Measurements from ENCODE around the gene SYNM.
"Not testable (repeated sequence)": the region's sequence is repeated elsewhere in the genome, so short reads cannot be mapped to it uniquely, and the experiment has no call there.

Gene SYNM

GRCh38 chr15:99105514-99106341 is 848 bp downstream of the SYNM start:
- DNase-seq (ENCODE audit: low read depth), result peak; percentile 47

- DNase-seq (ENCODE audit: low read depth), result no peak
Measured at GRCh38 chr15:99106417-99107220, 1.7 kb downstream of the SYNM start.

DNA sequence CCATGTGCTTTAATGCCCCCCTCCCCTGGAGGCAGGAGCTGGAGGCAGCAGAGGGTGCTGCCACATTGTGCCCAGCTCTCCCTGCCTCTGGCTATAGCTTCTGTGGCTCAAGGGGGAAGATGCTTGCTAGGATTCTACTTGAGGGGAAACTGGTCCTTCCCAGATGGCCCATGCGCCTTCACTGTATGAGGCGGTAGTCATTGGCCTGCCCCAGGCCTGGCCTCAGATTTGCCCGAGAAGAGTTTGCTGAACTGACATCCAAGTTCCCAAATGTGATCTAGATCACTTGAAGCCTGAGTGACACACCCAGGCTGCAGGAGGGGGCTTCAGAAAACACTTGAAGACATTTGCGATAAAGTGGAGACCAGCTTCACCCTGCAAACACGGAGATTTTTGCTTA is 4.1 kb downstream of the SYNM start:
- no peak for DNase-seq (ENCODE audit: low read depth)

DNA sequence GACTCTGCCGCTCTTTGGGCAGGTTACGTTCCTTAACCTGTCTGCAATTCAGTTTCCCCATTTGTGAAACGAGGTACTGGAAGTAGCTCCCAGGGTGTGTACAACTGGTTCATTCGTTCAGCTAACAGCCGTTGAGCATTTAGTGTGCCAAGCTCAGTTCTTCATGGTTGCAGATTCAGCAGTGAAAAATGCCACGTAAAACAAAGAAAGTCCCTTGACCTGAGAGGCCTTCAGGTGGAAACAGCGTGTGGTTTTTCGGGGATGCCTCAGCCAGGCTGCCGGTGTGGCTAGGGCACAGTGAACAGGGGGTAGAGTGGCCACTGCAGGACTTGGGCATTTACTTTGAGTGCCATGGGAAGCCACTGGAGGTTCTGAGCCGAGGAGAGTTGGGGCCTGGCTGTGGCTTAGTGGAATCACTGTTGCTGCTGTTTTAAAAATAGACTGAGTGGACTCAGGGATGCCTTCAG is 4.7 kb downstream of the SYNM start:
- no peak for DNase-seq (ENCODE audit: low read depth)

- no peak for DNase-seq (ENCODE audit: low read depth)
Measured at GRCh38 chr15:99110093-99110492, 5.2 kb downstream of the SYNM start.

DNA sequence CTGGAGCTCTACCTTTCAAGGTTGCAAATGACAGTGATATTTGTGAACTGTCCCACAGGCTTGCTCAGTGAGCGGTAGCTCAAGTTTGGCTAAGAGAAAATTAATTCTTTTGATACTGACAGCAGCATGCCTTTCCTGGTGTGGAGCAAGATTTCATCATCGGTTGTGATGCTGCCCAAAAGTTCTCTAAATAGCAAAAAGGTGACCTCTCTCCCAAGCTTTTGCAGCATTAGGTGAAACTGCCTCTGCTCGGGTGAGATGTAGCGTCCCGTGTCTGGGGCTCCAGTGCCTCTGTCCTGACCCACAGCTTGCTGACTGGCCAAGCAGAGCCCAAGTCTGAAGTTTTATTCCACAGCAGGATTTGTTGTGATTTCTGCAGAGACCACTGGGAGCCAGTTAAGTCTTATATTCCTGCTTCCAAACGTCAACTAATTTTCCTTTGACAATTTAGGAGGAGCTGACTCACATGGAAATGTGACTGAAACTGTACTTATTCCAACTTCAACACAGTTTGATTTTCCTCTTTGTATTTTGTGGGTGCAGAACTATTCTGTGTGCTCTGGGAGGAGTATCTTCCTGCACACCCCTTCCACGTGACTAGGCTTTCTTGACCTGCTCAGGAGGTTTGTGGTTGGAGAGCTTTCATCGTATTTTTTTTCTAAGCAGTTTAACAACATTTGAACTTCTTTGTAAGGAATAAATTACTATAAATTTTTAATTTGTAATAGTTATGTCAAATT is 5.9 kb downstream of the SYNM start:
- DNase-seq (ENCODE audit: low read depth), result no peak

DNA sequence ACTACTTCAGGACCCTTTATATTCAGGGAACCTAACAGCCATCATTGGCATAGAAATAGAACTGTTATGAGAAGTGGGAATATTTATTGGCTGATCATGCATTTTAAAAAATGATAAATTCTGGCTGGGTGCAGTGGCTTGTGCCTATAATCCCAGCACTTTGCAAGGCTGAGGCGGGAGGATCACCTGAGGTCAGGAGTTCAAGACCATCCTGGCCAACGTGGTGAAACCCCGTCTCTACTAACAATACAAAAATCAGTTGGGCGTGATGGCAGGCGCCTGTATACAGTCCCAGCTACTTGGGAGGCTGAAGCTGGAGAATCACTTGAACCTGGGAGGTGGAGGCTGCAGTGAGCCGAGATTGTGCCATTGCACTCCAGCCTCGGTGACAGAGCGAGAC is 6.8 kb downstream of the SYNM start:
- DNase-seq (ENCODE audit: low read depth), result not testable (repeated sequence)

GRCh38 chr15:99113547-99114271 is 8.8 kb downstream of the SYNM start:
- no peak for DNase-seq (ENCODE audit: low read depth)

- no peak for DNase-seq (ENCODE audit: low read depth)
Measured at GRCh38 chr15:99114511-99115299, 9.8 kb downstream of the SYNM start.

DNA sequence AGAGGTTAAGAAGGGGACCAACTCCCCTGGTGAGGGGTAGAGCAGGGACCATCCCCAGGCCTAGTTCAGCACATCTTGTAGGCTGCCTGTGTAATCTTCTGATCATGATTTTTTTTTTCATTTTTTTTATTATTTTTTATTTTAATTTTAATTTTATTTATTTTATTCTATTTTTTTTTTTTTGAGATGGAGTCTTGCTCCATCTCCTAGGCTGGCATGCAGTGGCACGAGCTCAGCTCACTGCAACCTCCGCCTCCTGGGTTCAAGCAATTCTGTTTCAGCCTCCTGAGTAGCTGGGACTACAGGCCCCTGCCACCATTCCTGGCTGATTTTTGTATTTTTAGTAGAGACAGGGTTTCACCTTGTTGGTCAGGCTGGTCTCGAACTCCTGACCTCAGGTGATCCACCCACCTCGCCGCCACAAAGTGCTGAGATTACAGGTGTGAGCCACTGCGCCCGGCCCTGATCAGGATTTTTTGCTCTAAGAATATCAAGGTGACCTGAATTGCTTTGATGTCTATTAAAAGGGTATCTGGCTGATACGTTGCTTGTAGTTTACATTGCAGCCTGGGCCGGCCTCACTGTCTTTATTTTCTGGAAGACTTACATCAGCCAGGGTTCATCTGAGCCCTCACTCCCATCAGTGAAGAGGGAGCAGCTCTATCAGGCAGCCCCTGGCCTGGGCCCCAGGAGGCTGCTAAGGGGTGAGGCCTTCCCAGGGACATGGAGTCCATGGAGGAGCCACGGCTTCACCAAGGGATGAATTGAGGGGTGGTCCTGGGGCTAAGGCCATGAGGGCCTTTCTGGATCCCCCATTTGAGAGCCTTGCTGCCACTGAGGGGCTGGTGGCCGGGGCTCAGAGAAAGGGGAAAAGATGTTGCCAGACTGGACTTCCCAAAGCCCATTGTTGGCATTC is 10.7 kb downstream of the SYNM start:
- no peak for DNase-seq (ENCODE audit: low read depth)

DNA sequence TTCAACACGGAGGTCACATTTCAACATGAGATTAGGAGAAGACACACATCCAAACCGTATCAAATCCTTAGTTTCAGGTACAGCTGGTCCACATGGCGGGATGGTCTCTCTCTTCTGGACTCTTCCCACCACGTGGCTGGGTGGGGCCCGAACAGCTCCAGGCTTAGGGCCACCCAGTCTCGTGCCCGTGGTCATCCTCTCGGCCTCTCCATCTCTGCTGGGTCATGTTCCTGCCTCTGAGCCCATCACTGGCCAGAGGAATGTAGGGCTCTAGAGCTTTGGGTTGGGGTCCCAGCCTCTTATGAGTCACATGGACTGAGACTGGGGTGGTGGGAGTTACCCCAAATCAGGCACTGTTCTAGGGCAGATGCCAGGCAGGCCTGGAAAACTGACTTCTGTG is 12.2 kb downstream of the SYNM start:
- DNase-seq (ENCODE audit: low read depth), result no peak

DNA sequence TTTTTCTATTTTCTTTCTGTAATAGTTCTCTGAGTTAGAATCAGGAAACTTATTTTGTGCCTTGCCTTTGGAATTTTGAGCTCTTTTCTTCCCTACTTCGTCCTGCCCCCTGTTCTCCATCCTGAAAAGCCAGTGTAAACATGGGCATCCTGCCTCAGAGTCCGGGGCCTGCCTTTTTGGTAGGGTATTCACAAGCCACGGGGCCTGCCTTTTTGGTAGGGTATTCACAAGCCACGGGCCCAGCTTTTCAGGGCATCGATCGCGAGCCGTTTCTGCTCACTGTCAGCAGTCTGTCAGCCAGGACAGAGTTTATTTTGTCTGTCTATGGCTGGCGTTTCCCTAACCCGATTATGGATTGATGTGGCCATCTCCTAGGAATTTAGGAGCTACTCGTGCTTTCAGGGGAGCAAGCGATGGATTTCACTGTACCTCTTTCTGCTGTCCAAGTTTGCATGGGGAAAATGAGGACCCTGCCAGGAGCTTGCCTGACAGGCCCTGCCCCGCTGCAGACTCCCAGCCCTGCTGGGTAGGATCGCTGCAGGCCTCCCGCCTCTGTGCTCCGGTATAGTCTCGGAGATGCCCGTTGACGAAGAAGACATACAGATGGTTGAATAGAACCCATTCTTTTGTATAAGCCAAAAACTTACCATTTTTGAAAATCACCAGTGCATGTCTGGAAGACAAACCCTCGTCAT is 12.8 kb downstream of the SYNM start:
- DNase-seq (ENCODE audit: low read depth), result no peak

GRCh38 chr15:99118258-99118632 is 13.4 kb downstream of the SYNM start:
- no peak for DNase-seq (ENCODE audit: low read depth)

- no peak for DNase-seq (ENCODE audit: low read depth)
Measured at GRCh38 chr15:99118801-99119546, 14.1 kb downstream of the SYNM start.

GRCh38 chr15:99120050-99120777 is 15.3 kb downstream of the SYNM start:
- no peak for DNase-seq (ENCODE audit: low read depth)

DNA sequence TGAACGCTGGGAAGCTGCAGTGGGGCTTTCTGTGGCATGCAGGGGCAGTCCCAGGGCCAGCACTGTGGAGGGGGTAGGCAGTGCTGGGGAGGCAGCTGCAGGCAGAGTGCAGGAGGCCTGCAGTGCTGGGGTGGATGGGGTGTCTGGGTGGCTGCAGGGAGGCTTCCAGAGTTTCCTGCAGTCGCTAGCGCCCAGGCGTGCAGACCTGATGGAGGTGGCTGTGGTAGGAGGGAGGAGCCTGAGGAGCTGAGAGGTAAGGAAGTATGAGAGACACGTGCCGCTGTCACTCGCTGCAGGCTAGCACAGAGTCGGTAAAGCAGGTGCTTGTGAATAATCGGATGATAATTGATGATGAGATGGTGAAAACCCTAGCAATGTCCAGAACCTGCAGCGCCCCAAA is 16.3 kb downstream of the SYNM start:
- no peak for DNase-seq (ENCODE audit: low read depth)

GRCh38 chr15:99121691-99122410 is 17.0 kb downstream of the SYNM start:
- no peak for DNase-seq (ENCODE audit: low read depth)
